ENCODE data around the gene TFB1M. TPM values are rescaled to one million over a fixed set of nuclear protein-coding genes. Genes with fewer than 3 reads are reported as not detected.

Gene TFB1M
- total RNA-seq, 1 donor: 20.0 TPM

- DNase-seq (ENCODE audit: low read depth): no peak
- no peak overlapping the region for H3K4me3 ChIP-seq (ENCODE audit: low read depth, low read length)
- no peak for TF ChIP-seq CTCF (IDR thresholded peaks at IDR 0.05; ENCODE audit: insufficient read depth, low read length)
Measured at GRCh38 chr6:155213611-155214372, 100.5 kb downstream of the TFB1M start.

GRCh38 chr6:155212616-155213380 is 101.5 kb downstream of the TFB1M start:
- H3K4me3 ChIP-seq (ENCODE audit: low read depth, low read length): no peak overlapping the region
- TF ChIP-seq CTCF (IDR thresholded peaks at IDR 0.05; ENCODE audit: insufficient read depth, low read length): no peak
- DNase-seq (ENCODE audit: low read depth): no peak

GRCh38 chr6:155212106-155212505 is 102.2 kb downstream of the TFB1M start:
- no peak for DNase-seq (ENCODE audit: low read depth)
- no peak overlapping the region for H3K4me3 ChIP-seq (ENCODE audit: low read depth, low read length)
- no peak for TF ChIP-seq CTCF (IDR thresholded peaks at IDR 0.05; ENCODE audit: insufficient read depth, low read length)

GRCh38 chr6:155207223-155207622 is 107.1 kb downstream of the TFB1M start:
- no peak for TF ChIP-seq CTCF (IDR thresholded peaks at IDR 0.05; ENCODE audit: insufficient read depth, low read length)
- no peak overlapping the region for H3K4me3 ChIP-seq (ENCODE audit: low read depth, low read length)
- no peak for DNase-seq (ENCODE audit: low read depth)

Other genes starting within 250 kb of the TFB1M start
- not detected in 2 replicates for gene CLDN20, start 50.5 kb downstream of the TFB1M start, total RNA-seq (ENCODE audit: low replicate concordance)
- gene NOX3, start 141.4 kb upstream of the TFB1M start, total RNA-seq (ENCODE audit: low replicate concordance): not detected in 2 replicates